CD4-positive, alpha-beta T cell (primary cell): ENCODE results near the gene MVP. TPM values are rescaled to one million over a fixed set of nuclear protein-coding genes. Genes with fewer than 3 reads are reported as not detected.
"Not testable (repeated sequence)": the region's sequence is repeated elsewhere in the genome, so short reads cannot be mapped to it uniquely, and the experiment has no call there.

Experiments
- ATAC-seq: fragments of 200-7000 bp; cut with Tn5 transposase; one replicate; pipeline ENCODE4 v1.10.0; 2022; ENCODE audit warnings: mild to moderate bottlenecking; ENCODE audit not compliant: poor library complexity
- CTCF ChIA-PET: fragments of 350-600 bp; sonication (Branson Sonifier 250); formaldehyde crosslinking; loops from one replicate; lab custom pipeline; 2021; ENCODE audit warnings: antibody characterized with exemption, inconsistent platforms; lab: Charles Lee
- POLR2A ChIA-PET: fragments of 350-600 bp; sonication (Branson Sonifier 250); formaldehyde crosslinking; loops from one replicate; lab custom pipeline; 2021; ENCODE audit warnings: antibody characterized with exemption, inconsistent platforms; lab: Charles Lee
- DNase-seq, 14 experiments: peaks; one replicate each; pipeline ENCODE4 v3.0.0-alpha.2; 2013 to 2020; ENCODE audit warnings: mixed read lengths in 2 of 14
- H3K27ac ChIP-seq, 2 donors: one replicate each; pipeline versions ENCODE4 v1.5.1 to v1.7.0; 2013; ENCODE audit warnings: low read length in 2 of 2, low read depth in 1 of 2, mild to moderate bottlenecking in 1 of 2
- H3K27me3 ChIP-seq, 2 experiments: 1 replicate in 1 of 2; 2 replicates in 1 of 2; pipeline versions ENCODE4 v1.6.1 to v1.7.0; 2013; ENCODE audit warnings: low read length in 2 of 2, control low read depth in 1 of 2, mild to moderate bottlenecking in 1 of 2, moderate library complexity in 1 of 2; ENCODE audit not compliant: insufficient read depth in 2 of 2, control insufficient read depth in 1 of 2
- H3K36me3 ChIP-seq: one replicate; pipeline ENCODE4 v1.6.1; 2013; ENCODE audit warnings: low read length, control low read depth; ENCODE audit not compliant: insufficient read depth
- H3K4me1 ChIP-seq: one replicate; pipeline ENCODE4 v1.6.1; 2013; ENCODE audit warnings: low read length, control low read depth; ENCODE audit not compliant: insufficient read depth
- H3K4me3 ChIP-seq: one replicate; pipeline ENCODE4 v1.5.1; 2013; ENCODE audit warnings: mild to moderate bottlenecking, low read length, moderate library complexity
- H3K9me3 ChIP-seq, 2 experiments: 1 replicate in 1 of 2; 2 replicates in 1 of 2; pipeline versions ENCODE4 v1.6.1 to v1.7.0; 2013; ENCODE audit warnings: low read length in 2 of 2, mild to moderate bottlenecking in 2 of 2, control low read depth in 1 of 2, moderate library complexity in 1 of 2; ENCODE audit not compliant: control insufficient read depth in 1 of 2, insufficient read depth in 1 of 2
- H3K27ac Mint-ChIP-seq: one replicate; pipeline ENCODE4 v1.8.0; 2020; ENCODE audit warnings: mixed read lengths
- H3K27me3 Mint-ChIP-seq: one replicate; pipeline ENCODE4 v1.8.0; 2021; ENCODE audit warnings: mixed read lengths
- H3K36me3 Mint-ChIP-seq: one replicate; pipeline ENCODE4 v1.8.0; 2021; ENCODE audit warnings: low read depth, mixed read lengths
- H3K4me1 Mint-ChIP-seq: one replicate; pipeline ENCODE4 v1.8.0; 2021; ENCODE audit warnings: low read depth, mixed read lengths
- H3K4me3 Mint-ChIP-seq: one replicate; pipeline ENCODE4 v1.8.0; 2020; ENCODE audit warnings: mild to moderate bottlenecking, mixed read lengths
- H3K9me3 Mint-ChIP-seq: one replicate; pipeline ENCODE4 v1.8.0; 2020; ENCODE audit warnings: mixed read lengths
- intact Hi-C, 2 experiments: fragments of 100-400 bp; cut with DNase I in 1 of 2; cut with micrococcal nuclease in 1 of 2; formaldehyde crosslinking; loops; one replicate each; pipeline versions ENCODE4 v1.15.1 to v1.9.0; 2023 to 2025; cut with DNase I, micrococcal nuclease
- total RNA-seq, 174 experiments: library from RNA in 2 of 174; stranded (reverse) in 2 of 174; gene quantifications; one replicate each; pipeline ENCODE4 v1.2.3 and lab custom pipeline; 2021 to 2026
- TF ChIP-seq, protein P1 (sequence below): fragments of 200-600 bp; IDR thresholded peaks from one replicate; pipeline ENCODE4 v1.8.0; 2022; ENCODE audit warnings: antibody characterized with exemption, mild to moderate bottlenecking

The MVP gene
- total RNA-seq, 2 experiments from 2014 or later = 115 to 118 TPM

GRCh38 chr16:29784157-29784556, 36.1 kb upstream of the MVP start:
- Histone ChIP-seq H3K36me3 (no peaks in the 10 kb centered on the region), H3K27me3 (no peaks in the 10 kb centered on the region), H3K27ac (peak overlapping the region in 1 of 2 donors; percentile 13), H3K9me3 (no peaks in the 10 kb centered on the region), H3K4me1 (peaks cover 17% of the 10 kb centered on the region), H3K4me3 (no peak overlapping the region)
- Mint-ChIP-seq H3K9me3 (no peaks in the 10 kb centered on the region), H3K36me3 (no peaks in the 10 kb centered on the region), H3K27ac (peak overlapping the region; percentile 18), H3K4me3 (peak overlapping the region; percentile 38), H3K4me1 (peaks cover 31% of the 10 kb centered on the region), H3K27me3 (no peaks in the 10 kb centered on the region)
- ChIA-PET POLR2A (interaction anchor here (0.9 to 4.1 kb wide), 12 partner anchors 20 to 84 kb away, joined by 3 to 22 read pairs (median 6); partner anchors contain the start of genes C16orf54 and MAZ), CTCF (interaction anchor here (0.8 to 2.9 kb wide), 17 partner anchors 15 to 84 kb away, joined by 3 to 21 read pairs (median 6); partner anchors contain the start of genes C16orf54, MVP and PAGR1)
- intact Hi-C loops = no loop called here
- DNase-seq (peak in 4 of 14 experiments; percentile 27 to 44 (median 41)), ATAC-seq (peak; percentile 73)
- TF ChIP-seq, protein P1, sequence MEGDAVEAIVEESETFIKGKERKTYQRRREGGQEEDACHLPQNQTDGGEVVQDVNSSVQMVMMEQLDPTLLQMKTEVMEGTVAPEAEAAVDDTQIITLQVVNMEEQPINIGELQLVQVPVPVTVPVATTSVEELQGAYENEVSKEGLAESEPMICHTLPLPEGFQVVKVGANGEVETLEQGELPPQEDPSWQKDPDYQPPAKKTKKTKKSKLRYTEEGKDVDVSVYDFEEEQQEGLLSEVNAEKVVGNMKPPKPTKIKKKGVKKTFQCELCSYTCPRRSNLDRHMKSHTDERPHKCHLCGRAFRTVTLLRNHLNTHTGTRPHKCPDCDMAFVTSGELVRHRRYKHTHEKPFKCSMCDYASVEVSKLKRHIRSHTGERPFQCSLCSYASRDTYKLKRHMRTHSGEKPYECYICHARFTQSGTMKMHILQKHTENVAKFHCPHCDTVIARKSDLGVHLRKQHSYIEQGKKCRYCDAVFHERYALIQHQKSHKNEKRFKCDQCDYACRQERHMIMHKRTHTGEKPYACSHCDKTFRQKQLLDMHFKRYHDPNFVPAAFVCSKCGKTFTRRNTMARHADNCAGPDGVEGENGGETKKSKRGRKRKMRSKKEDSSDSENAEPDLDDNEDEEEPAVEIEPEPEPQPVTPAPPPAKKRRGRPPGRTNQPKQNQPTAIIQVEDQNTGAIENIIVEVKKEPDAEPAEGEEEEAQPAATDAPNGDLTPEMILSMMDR = no peak

DNA sequence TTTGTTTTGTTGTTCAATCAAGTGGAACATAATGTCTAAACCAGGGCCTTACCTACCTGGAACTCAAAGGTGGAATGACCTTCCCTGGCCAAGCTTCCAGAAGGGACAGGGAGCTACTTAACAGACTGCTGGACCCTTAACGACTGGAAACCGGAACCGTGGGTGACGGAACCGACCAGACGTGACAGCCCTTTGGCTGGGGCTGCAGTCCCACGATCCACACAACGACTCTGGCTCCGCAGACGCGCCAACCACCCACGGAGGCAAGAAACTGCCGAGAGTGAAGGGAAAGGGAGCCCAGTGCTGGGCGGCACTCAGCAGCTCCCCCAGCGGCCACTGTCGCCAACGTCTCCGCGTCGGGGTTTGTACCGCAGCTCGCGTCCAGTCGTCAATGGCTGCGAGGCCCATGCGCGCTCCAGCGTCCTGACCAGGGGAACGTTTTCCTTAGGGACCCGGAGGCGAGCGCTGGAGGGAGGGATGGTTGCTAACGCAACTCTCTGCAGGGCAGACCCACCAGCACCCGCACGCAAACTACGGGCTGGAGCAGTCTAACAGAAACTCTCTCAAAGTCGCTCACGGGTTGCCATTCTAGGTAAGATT, 35.3 kb upstream of the MVP start:
- DNase-seq = peak; percentile 55 to 87 (median 74)
- POLR2A ChIA-PET = interaction anchor here (0.9 to 4.1 kb wide), 12 partner anchors 19 to 85 kb away, joined by 3 to 22 read pairs (median 6); partner anchors contain the start of genes C16orf54, MAZ and PAGR1
- H3K9me3 ChIP-seq = no peaks in the 10 kb centered on the region
- H3K4me3 Mint-ChIP-seq = peak overlapping the region; percentile 80
- intact Hi-C loops = loop anchor here in 1 of 2 experiments (5.0 kb wide), 1 partner anchor 63 kb away; no protein-coding TSS in a partner anchor
- no peak overlapping the region for H3K27ac ChIP-seq
- peaks cover 25% of the 10 kb centered on the region for H3K4me1 ChIP-seq
- TF ChIP-seq, protein P1 = peak; percentile 85
- H3K36me3 Mint-ChIP-seq = no peaks in the 10 kb centered on the region
- H3K27me3 ChIP-seq = no peaks in the 10 kb centered on the region
- no peaks in the 10 kb centered on the region for H3K27me3 Mint-ChIP-seq
- peak; percentile 91 for ATAC-seq
- CTCF ChIA-PET = interaction anchor here (0.5 to 2.9 kb wide), 32 partner anchors 9 to 188 kb away, joined by 3 to 21 read pairs (median 4); partner anchors contain the start of genes C16orf54, MVP and PAGR1
- no peaks in the 10 kb centered on the region for H3K9me3 Mint-ChIP-seq
- H3K4me3 ChIP-seq = peak overlapping the region; percentile 40
- no peaks in the 10 kb centered on the region for H3K36me3 ChIP-seq
- peaks cover 33% of the 10 kb centered on the region for H3K4me1 Mint-ChIP-seq
- peak overlapping the region; percentile 18 for H3K27ac Mint-ChIP-seq

- not testable (repeated sequence) for DNase-seq, H3K4me3 ChIP-seq, H3K27ac ChIP-seq, H3K27me3 ChIP-seq, H3K4me3 Mint-ChIP-seq, H3K36me3 ChIP-seq, H3K27me3 Mint-ChIP-seq, H3K9me3 Mint-ChIP-seq, H3K9me3 ChIP-seq, ATAC-seq, H3K27ac Mint-ChIP-seq
- Mint-ChIP-seq H3K36me3 (peaks cover 18% of the 10 kb centered on the region), H3K4me1 (peaks cover 49% of the 10 kb centered on the region)
- POLR2A ChIA-PET = interaction anchor here (4.1 kb wide), 1 partner anchor 41 kb away, joined by 17 read pairs; the partner anchor contains the start of gene C16orf54
- intact Hi-C loops = loop anchor here in 1 of 2 experiments (5.0 kb wide), 1 partner anchor 65 kb away; no protein-coding TSS in a partner anchor
- peaks cover 36% of the 10 kb centered on the region for H3K4me1 ChIP-seq
- CTCF ChIA-PET = interaction anchor here (0.7 kb wide), 1 partner anchor 39 kb away, joined by 3 read pairs; no protein-coding TSS in a partner anchor
Measured at GRCh38 chr16:29787155-29787554, 33.1 kb upstream of the MVP start.
